SU-DHL-6 (cell line): ENCODE data around the gene RNU1-4.
"Not testable (repeated sequence)": the region's sequence is repeated elsewhere in the genome, so short reads cannot be mapped to it uniquely, and the experiment has no call there.

Experiments used
- EZH2phosphoT487 ChIP-seq: fragments of 200-600 bp; sonication (generic), shearing (Covaris generic); conservative IDR thresholded peaks from 2 replicates; pipeline ENCODE4 v1.6.1; 2018; ENCODE audit warnings: mild to moderate bottlenecking, antibody characterized with exemption, low read length, moderate library complexity, mixed read lengths
- TF ChIP-seq, protein P1 (sequence below): fragments of 200-600 bp; sonication (generic); IDR thresholded peaks from one replicate; pipeline ENCODE4 v1.5.1; 2017; ENCODE audit warnings: antibody characterized with exemption, mild to moderate bottlenecking, low read length, moderate library complexity; ENCODE audit not compliant: insufficient read depth, poor library complexity, severe bottlenecking

DNA sequence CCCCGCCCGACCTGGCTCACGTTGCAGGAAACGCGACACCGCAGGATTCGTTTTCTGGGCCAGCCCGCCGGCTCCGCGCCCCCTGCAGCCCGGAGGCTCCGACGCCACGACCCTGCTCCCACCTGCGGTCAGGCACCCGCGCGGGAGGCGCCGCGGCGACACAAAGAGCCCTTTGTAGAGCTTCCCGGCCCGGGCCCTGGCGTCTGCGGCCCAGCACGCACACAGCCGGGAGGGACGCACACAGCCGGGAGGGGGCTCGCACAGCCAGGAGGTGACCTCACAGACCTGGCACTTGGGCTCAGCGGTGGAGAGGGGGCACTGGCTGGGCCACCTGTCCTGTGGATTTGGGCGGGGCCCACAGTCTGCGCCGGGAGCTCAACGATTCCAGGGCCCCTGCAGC, 39.1 kb upstream of the RNU1-4 start:
- TF ChIP-seq, protein P1, sequence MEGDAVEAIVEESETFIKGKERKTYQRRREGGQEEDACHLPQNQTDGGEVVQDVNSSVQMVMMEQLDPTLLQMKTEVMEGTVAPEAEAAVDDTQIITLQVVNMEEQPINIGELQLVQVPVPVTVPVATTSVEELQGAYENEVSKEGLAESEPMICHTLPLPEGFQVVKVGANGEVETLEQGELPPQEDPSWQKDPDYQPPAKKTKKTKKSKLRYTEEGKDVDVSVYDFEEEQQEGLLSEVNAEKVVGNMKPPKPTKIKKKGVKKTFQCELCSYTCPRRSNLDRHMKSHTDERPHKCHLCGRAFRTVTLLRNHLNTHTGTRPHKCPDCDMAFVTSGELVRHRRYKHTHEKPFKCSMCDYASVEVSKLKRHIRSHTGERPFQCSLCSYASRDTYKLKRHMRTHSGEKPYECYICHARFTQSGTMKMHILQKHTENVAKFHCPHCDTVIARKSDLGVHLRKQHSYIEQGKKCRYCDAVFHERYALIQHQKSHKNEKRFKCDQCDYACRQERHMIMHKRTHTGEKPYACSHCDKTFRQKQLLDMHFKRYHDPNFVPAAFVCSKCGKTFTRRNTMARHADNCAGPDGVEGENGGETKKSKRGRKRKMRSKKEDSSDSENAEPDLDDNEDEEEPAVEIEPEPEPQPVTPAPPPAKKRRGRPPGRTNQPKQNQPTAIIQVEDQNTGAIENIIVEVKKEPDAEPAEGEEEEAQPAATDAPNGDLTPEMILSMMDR, result not testable (repeated sequence)
- not testable (repeated sequence) for TF ChIP-seq EZH2phosphoT487
